Activated naive CD4-positive, alpha-beta T cell treated with anti-CD3 and anti-CD28 coated beads, Interleukin-2, amount 50 U/mL, for 16 hours (primary cell): ENCODE measurements around the gene GAS2L2.
A peak's percentile ranks its signal among the peaks of the same experiment; 100 is the strongest.

Source experiments
- DNase-seq: peaks from one replicate; pipeline ENCODE4 v3.0.0-alpha.2; 2020

The GAS2L2 gene

DNA sequence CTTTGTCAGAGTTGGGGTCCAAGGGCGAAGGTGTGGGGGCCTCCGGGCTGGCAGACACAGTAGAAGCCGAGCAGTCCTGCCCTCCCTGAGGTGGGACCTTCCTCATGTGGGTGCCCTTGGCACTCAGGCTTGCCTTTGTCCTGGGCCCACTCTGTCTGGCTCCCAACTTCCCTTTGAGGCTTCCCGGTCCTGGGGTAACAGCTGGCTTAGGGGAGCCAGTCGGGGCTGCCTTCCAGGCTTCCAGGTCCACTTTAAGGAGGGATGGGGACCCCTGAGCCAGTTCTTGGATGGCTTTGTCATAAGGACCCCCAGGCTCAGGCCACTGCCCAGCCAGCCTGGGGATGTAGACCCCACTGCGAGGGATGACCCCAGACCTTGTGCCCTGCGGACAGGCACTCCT, 7.8 kb downstream of the GAS2L2 start:
- no peak for DNase-seq

DNA sequence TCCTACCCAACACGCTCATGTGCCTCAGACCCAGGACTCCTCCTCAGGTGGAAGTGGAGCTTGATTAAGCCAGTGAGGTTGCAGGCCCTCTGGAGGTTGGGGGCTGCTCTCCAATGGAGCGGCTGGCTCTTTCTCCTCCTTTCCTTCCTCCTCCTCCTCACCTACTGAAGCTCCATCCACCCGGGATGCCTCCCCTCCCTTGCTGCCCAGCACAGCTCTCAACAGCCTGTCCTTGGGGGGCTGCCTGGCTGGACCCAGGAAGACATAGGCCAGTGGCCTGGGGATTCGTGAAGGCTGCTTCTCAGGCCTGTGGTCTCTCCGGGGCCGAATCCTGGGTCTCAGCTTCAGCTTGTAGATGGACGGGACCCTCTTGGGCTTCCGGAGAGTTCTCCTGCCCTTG, 8.2 kb downstream of the GAS2L2 start:
- no peak for DNase-seq

DNA sequence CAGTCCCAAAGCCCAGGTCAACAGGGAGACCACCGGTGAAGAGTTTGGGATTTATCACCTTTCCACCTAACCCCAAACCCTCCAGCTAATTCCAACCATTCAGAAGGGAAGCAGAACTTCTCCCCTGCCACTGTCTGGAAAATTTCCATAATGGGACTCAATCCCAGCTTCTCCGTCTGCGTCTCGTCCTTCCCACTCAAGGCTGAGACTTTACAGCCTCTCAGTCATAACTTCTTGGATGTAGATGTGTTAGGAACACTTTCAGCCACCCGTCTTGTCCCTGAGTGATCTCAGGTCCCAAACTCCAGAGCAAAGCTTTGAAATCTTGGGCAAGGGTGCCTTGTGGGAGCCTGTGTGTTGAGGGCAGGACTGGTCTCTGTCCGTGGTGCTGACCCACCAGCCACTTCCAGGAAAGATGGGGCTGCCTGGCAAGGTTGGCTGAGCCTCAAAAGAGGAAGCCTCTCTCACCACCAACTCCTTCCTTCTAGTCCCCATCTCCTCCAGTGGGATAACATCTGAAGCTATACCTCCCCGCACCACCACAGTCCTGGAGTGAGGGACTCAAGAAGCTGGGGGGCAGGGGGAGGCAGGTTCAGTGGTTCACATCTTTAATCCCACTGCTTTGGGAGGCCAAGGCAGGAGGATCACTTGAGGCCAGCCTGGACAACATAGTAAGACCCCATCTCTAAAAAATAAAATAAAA, 9.3 kb downstream of the GAS2L2 start:
- DNase-seq, result no peak

DNA sequence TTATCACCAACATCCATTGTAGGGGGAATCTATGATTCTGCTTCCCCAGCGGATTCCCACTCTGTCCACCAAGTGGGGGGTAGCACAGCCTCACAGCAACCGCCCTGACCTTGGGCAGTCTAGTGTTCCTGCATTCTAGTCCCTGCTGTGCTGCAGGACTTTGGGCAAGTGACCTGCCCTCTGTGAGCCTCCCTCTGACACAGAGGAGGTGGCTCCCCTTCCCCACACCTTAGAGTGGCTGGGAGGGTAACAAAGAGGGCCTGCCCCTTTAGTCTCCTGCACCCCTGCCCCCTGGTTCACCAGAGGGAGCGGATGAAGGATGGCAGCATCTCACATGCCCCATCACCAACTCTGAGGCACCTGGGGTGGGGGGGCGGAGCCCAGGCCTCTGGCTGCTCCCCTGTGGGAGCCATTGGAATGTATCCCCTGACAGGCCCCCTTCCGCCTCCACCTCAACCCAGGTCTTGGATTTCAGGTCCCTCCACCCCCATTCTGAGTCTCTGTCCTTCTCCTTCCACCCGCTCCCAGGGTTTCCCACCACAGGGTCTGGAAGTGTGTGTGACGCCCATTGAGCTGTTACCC, 10.1 kb downstream of the GAS2L2 start:
- DNase-seq, result no peak

DNA sequence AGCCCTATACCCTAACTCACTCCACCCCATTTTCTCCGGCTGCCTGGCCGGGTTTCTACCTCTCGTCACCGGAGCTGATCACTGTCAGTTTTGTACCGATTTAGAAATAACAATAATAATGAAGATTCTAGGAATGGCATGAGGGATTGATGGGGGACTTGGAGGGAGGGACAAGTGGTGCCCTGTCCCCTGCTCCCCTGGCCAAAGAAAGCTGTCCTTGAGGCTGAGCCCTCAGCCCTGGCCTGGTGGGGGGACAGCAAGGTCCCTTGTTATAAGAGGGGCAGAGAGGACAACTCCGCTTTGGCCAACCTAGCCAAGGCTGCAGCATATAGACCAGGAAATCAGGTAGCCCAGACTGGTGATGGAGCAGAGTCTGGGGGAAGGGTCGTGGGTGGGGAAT, 10.5 kb downstream of the GAS2L2 start:
- no peak for DNase-seq

DNA sequence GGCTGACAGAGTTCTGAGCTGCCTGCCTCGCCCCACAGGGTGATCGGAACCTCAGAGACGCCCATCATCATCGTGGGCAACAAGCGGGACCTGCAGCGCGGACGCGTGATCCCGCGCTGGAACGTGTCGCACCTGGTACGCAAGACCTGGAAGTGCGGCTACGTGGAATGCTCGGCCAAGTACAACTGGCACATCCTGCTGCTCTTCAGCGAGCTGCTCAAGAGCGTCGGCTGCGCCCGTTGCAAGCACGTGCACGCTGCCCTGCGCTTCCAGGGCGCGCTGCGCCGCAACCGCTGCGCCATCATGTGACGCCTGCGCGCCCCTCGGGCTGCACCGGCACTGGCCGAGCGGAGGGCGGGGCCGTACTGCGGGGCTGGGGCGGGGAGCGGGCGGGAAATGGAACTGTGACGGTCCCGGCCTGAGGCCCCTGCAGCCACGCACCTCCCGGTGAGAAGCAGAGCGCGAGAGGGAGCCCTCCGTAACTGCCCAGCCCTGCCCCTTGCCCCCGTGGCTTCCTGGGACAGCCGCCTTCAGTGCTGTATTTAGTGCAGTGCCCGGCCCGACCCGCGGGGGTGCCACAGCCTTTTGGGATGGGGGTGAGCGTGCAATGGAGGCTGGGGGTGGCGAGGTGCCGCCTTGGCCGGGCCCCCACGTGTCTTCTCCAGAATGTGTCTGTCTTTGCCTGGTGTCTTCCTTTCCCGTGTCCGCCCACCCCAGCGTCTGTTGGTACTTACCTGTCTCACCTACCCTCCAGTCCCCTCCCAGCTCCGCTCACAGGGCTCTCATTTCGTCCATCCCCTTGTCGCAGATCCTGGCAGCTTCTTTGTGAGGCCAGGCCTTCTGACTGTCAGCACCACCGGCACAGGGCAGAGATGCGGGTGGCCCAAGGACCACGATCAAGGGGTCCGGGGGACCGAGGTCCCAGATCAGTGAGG, 11.8 kb downstream of the GAS2L2 start:
- peak; percentile 30 for DNase-seq

DNA sequence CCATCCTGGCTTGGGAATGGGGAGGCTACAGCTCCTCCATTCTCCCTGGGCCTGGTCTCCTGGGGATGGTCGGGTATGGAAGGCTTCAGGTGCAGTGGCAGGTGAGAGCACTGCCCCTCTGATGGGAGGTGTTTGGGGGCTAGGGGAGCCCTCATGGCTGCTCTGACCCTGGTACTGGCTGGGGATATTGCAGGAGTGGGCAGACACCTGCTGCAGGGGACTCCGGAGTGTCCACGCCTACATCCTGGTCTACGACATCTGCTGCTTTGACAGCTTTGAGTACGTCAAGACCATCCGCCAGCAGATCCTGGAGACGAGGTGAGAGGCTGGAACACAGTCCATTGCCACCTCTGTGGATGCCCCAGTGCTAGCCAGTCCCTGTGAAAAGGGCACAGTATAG, 12.8 kb downstream of the GAS2L2 start:
- DNase-seq, result no peak

DNA sequence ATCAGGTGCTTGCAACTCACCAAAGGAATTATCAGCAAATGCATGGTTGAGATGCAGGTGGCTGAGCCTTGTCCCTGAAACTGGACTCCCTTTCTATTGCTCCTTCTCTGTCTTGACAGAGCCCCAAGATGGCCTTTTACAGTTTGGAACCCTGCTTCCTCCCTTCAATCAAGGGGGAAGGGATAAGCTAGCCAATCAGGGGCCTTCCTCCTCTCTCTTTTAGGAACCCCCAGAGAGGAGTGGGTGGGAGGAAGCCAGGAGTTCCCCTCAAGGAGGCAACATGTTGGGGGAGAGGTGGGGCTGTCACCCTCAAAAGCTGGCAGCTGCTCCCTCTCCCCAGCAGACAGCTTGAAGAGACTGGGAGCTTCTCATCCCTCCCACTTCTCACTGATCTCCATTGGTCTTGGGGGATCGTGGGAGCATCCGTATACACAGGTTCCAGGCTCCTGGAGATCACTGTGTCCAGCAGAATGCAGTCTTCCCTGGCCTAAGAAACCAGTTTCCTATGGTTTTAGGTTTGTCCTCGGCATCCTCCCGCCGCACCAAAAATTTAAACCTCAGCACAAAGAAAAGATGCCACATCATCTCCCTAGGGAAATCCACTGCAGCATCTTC, 14.4 kb downstream of the GAS2L2 start:
- no peak for DNase-seq

DNA sequence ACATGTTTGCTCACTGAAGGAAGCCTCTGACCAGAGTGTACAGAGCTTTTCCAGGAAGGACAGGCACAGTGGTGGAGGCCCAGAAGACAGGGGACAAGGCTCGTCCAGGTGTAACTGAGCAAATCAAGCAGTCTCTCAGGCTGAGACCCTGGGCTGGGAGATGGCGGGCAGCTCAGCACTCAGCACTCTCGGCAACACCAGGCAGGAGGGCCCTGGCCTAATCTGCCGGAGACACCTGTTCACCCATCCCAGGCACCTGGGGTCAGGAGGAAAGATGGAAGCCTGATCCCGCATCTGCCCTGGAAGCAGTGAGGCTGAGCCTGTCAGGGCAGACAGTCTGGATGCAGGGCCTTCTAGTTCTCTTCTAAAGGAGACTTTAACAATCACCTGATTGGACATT, 16.8 kb downstream of the GAS2L2 start:
- no peak for DNase-seq

DNA sequence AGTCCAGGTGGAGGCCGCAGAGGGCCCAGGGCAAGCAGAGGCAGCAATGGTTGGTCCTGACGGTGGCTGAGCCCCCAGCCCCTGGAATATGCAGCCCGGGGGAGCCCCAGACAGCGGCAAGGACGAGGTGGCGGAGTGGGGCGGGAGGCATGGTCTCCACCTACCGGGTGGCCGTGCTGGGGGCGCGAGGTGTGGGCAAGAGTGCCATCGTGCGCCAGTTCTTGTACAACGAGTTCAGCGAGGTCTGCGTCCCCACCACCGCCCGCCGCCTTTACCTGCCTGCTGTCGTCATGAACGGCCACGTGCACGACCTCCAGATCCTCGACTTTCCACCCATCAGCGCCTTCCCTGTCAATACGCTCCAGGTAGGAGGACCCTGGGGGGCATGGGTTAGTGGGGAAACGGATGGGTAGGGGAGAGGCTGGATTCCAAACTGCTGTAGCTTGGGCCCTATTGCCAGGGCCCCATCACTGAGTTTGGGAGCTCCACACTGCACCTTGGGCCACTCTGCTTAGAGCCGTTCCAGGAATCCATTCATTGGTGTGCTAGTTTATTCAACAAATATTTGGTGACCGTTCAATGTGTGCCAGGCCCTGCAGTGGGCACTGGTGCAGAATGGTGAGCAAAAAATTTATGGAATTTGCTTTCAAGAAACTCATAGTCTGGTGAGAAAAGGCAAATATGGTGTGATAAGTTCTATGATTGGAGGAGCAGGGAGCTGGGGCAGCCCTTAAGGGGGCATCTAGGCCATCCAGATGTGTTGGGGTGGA, 17.8 kb downstream of the GAS2L2 start:
- no peak for DNase-seq

DNA sequence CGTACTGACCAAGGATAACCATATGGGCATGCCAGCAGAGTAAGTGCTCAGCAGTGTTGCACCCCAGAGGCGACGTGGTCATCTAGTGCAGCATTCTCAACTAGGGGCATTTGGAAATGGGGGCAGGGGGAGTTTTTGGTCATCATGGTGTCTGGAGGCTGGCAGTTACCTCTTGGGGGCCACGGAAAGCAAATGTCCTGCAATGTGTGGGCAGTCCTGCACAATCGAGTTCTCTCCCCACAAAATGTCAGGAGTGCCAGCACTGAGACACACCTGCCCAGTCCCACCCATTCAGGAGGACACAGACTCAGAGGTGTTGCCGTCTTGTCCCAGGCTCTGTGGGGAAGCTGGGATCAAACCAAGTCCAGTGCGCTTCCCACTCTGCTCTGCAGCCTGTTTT, 18.6 kb downstream of the GAS2L2 start:
- no peak for DNase-seq

DNA sequence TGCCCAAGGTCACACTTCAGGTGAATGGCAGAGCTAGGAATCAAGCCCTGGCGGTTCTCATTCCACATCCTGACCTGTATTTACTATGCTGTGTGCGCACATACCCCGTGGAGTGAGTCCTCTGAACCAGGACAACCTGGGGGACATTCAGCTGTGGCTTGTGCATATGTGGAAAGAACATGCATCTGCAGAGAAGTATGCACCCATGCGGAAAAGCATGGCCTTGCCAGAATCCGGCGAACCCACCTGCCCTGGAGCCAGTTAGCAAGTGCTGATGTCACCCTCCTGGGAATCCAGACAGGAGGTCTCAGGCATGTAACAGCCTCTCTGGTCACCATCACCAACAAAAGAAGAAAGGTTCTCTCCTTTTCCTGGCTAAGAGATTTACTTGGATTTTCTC, 19.7 kb downstream of the GAS2L2 start:
- no peak for DNase-seq

DNA sequence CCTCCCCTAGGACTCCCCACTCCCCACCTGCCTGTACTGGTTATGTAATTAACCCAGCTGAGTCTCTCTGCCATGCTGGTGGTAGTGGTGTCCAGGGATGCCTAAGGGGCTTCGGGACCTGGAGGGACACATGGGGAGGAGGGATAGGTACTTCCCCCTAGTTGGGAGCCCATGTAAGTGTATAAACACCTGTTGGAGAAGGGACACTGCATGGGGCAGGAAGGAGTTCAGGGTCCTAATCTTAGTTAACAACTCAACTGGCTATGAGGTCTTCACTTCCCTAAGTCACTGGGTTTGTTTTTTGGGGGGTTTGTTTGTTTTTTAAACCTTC, 20.3 kb downstream of the GAS2L2 start:
- DNase-seq, result no peak

DNA sequence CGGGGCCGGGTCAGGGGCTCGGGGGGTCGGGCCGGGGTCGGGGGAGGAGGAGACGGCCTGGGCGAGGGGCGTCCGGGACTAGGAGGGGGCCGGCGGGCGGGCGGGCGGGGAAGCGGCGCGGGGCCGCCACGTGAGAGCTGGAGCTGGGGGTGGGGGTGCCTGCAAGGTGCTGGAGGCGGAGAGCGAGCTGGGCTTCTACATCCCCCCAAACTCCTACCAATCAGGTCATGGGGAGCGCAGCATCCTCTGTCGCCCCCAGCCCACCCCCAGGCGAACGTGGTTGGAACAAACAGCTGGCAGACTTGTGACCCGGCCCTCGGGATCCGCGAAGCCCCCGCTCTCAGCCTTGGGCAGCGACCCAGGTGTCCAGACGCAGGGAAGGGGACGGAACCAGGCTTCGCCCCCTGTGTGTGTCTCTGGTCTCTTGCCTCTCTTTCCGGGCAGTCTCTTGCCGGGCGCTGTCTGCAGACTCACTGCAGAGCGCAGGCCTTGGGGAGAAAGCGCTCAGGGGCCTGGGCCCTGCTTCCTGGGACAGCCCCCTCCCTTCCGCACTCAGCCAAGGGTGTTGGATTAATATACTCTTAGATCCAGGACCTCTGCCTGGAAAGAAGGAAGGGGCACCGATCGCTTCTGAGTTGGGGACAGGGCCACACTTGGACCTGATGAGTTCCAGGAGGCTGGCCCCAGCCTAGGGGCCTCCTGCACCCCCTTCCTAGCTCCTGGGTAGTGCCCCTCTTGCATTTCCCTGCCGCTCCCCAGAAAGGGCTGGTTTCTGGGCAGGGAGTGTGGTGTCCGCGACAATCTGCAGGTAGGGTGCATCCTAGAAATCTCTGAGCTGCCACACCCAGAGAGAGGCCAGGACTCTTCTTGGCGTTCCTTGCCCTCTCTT, 20.9 kb downstream of the GAS2L2 start:
- DNase-seq, result peak; percentile 33

DNA sequence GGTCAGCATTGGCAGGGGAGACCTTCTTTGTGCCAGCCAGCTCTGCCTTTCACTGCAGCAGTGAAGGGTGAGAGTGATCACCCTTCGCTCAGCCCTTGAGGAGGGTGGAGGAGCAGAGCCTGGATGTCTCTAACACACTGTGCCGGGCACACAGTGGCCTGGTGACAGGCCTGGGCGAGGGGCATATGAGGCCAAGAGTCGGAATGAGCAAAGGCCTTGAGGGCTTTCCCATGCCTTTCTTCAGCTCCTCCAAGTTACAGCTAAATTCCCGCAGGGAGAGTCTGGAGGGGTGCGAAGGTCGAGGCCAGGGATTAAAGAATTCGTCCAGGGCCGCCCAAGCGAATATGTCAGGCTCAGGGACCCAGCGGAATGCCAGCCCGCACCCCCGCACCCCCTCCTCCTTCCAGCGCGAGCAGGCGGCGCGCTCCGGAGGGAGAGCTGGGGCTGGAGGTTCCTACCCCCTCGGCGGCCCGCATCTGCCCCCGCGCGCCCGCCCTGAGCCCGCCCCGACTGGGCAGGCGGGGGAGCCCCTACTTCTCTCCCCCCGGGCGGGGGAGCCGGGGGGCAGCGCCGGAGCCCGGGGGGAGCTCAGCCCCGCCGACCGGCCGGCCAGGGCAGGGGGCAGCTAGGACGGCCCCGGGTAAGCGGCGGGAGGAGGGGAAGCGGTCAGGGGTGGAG, 21.7 kb downstream of the GAS2L2 start, which contains the start of gene RASL10B:
Gene RASL10B, plus strand, starts transcription at position 401 of the 678 bp plus-strand sequence. CDS start 3,546 bp downstream, outside the sequence.
- DNase-seq, result peak; percentile 72

DNA sequence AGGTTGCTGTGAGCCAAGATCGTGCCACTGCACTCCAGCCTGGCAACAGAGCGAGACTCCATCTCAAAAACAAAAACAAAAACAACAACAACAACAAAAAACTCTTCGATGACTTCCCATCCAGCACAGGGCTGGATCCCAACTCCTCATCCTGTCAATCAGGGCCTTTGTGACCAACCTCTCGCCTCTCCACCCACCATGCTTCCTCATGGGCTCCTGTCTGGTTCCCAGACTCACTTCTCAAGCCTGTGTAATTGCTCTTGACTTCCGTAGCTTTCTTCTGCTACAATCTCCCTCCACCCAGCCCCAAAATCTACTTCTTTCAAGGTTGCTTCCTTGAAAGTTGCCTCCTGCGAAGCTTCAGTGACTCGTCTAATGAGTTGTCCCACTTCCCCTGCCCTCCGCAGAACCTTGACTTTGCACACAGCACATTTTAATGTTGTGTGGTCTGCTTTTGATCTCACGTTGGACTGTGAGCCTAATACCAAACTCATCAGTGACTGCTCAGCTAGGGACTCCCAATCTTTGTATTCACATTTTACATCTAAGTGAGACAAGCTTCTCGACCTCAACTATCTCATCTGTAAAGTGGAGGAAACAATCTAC, 22.5 kb downstream of the GAS2L2 start:
- DNase-seq, result no peak

DNA sequence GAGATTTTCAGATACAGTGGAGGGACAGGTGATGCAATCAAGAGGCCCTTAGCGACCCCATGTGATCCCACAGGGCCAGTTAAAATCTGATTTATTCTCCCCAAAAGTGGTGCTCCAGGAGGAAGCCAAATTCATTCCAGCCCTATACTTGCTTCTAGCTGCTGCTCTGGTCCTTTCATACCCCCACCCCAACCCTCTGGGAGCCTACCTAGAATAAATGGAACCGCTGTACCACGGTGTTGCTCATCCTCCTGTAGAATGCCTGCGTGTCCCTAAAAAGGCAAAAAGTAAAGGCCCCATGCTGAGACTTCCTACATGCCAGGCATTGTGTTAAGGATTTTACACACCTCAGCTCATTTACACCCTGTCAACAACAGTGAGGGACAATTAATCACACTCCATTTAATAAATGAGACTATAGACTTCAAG, 23.6 kb downstream of the GAS2L2 start:
- no peak for DNase-seq

DNA sequence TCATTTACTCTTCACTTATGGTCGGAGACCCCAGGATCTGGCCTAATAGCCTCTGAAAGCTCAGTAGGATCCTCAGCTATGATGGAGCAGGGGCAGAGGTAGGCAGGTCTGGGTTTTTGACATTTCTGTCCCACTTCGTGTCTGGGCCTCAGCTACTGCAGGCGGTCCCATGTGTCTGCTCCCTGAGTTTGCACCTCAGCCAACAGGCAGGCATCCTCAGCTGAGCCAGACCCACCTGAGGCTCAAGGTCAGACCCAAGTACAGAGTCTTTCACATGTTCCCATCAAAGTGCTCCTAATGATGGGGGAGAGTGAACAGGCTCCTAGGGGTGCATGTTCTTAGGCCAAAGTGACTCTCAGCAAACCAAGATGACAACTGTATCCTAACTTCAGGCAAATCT, 24.5 kb downstream of the GAS2L2 start:
- no peak for DNase-seq

DNA sequence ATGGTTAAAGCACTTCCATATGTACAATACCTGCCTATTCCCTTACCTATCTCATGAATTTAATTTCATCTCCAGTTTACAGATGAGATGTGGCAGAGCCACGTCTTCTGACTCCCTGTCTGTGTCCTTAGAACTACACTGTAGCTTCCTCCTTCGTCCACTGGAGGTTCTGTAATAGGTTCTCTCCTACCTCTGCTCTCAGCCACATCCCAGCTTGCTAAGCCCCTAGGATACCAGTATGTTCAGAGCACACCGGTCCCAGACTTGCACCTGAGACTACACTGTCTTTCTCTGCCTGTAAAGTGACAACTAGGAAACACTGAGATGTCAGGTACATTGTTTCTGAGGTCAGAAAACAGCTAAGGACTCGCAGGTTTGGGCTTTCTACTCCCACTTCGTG, 25.4 kb downstream of the GAS2L2 start:
- DNase-seq, result no peak

DNA sequence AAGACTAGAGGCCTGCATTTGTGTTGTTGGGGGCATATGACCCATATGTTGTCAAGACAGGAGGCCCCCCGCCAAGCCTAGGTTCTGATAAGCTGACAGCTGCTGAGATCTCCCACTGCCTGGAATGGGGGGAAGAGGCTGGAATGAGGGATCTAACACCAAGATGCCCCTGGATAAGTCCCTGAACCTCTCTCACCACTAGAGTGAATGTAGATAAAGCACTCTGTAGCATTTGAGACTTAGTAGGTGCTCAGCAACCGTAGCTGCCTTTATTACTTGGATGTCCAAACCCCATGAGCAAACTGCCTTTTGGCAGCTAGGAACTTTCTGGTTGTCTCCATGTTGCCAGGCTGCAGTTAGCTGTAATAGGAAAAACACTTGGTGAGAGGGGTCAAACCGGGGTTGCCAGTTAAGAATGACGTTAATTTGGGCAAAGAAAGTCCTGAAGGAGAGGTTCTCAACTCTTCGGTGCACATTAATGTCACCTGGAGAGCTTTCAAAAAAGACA, 26.0 kb downstream of the GAS2L2 start:
- DNase-seq, result no peak
